Measurements from ENCODE around the gene CHST15. TPM values are rescaled to one million over a fixed set of nuclear protein-coding genes. Genes with fewer than 3 reads are reported as not detected.

CHST15 gene
- polyA plus RNA-seq, 12 donors, result 14.6 to 24.7 (median 17.8) TPM; not detected in 1

DNA sequence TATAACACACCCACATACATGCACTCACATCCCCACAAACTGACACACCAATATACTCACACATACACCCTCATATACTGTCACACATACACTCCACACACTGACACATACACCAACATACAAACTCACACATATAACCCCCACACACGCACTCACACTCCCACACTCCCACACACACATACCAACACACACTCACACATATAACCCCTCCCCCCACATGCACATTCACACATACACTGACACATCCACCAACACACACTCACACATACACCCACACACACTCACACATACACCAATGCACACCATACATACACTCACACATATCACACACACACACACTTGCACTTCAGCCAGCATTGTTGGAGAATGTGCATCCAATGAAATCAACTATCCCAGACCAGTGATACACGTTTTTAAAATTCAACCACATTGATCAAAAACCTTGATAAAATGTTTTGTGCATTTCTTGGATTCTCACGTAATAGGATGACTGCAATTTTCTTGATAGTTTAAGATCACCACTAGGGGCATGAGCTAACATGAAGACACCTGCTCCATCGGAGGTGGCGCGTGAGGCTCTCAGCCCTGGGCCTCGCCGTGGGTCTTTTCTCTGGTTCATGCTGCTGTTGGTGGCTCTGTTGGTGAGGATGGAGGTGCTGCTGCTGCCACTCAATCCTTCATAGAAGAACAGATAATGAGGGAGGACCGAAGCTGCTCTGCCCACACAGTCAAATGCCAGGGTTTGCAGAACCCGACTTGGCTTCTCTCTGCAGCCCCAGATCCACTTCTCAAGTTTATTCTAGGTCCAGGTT, 32.1 kb upstream of the CHST15 start:
- DNase-seq, result no peak

GRCh38 chr10:124124769-124125161, 31.4 kb upstream of the CHST15 start:
- no peak for DNase-seq

GRCh38 chr10:124124123-124124768, 30.8 kb upstream of the CHST15 start:
- no peak for DNase-seq

- DNase-seq, result no peak
Measured at GRCh38 chr10:124123156-124123555, 29.8 kb upstream of the CHST15 start.

GRCh38 chr10:124122211-124122610, 28.8 kb upstream of the CHST15 start:
- no peak for DNase-seq

- DNase-seq, result no peak
Measured at GRCh38 chr10:124120410-124121061, 27.1 kb upstream of the CHST15 start.

GRCh38 chr10:124119946-124120345, 26.5 kb upstream of the CHST15 start:
- no peak for DNase-seq

GRCh38 chr10:124119216-124119615, 25.8 kb upstream of the CHST15 start:
- DNase-seq, result no peak

- DNase-seq, result no peak
Measured at GRCh38 chr10:124117833-124118232, 24.4 kb upstream of the CHST15 start.

GRCh38 chr10:124117511-124117785, 24.1 kb upstream of the CHST15 start:
- DNase-seq, result no peak

- no peak for DNase-seq
Measured at GRCh38 chr10:124116771-124117510, 23.5 kb upstream of the CHST15 start.

- DNase-seq, result no peak
Measured at GRCh38 chr10:124114696-124115095, 21.3 kb upstream of the CHST15 start.

- DNase-seq, result no peak
Measured at GRCh38 chr10:124112891-124113580, 19.6 kb upstream of the CHST15 start.

GRCh38 chr10:124110882-124111281, 17.5 kb upstream of the CHST15 start:
- no peak for DNase-seq

DNA sequence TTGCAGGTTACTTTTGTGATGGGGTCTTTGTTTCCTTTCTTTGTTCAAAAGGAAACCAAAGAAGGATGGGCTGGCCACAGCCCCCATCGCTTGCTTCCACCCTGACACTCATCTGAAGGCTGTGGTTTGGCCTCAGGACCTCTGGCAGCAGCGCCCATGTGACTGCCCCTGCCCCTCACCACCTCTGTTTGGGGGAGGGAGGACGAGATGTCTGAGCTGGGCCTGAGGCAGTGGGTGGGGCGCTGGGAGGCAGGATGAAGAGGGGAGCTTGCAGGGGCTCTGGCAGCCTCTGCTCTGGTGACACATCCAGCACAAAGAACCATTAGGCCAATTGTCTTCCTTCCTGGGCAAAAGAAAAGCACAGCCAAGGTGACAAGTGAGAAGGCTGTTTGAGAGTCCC, 15.9 kb upstream of the CHST15 start:
- DNase-seq, result no peak

DNA sequence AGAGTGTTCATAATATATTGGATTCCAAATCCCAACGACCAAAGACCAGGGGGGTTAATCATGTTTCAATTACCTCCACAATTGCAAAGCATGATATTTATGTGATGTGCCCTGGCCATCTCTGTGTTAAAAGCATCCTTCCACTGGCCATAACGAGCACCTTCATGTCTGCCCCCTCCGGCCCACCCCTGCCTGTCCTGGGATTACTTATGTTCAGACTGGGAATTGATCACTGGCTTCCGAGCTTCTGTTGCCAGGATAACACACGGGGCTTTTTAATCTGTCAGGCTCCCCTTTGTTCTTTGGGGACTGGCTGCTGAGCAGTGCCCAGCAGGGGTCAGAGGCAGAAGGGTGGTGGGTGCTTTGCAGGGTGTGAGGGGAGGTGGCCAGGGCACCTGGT, 13.7 kb upstream of the CHST15 start:
- DNase-seq, result no peak

- no peak for DNase-seq
Measured at GRCh38 chr10:124106241-124106879, 13.0 kb upstream of the CHST15 start.

GRCh38 chr10:124105594-124105993, 12.2 kb upstream of the CHST15 start:
- no peak for DNase-seq

- DNase-seq, result no peak
Measured at GRCh38 chr10:124105045-124105444, 11.6 kb upstream of the CHST15 start.

DNA sequence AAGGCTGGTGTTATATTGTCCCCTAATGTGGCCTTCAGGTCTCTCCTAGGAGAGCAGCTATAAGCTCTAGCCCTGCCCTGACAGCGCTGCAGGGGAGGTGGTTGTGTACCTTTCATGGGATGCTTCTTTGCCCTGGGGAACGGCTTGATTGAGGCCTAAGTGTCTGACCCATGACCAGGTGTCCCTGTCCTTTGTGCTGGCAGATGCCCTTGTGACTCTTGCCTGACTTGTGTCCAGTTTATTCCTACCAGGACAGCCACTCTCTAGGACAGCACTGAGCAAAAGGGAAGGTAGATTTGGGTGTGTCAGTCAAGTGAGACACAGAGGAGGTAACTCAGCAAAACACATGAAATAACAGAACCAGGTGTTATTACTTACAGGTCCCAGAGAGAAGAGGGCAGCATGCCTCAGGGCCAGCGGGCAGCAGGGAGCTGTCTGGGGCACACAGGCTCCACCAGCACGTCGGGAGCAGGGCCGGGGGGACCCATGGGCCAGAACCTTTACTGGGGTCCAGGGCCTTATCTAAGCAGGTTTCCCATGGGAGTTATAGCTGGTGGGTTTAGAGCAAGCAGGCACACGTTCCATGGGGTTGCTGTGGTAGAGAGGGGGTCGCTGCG, 10.7 kb upstream of the CHST15 start:
- DNase-seq, result no peak

GRCh38 chr10:124101351-124101750, 8.0 kb upstream of the CHST15 start:
- DNase-seq, result no peak

All from muscle of arm (tissue), 12 donors.